B cell (primary cell): ENCODE results near the gene SLC4A8.

ENCODE experiments used
- EZH2 ChIP-seq: IDR thresholded peaks from 2 replicates; pipeline ENCODE4 v1.6.1; 2012; ENCODE audit warnings: borderline replicate concordance, low read depth, mild to moderate bottlenecking, moderate library complexity, low read length; ENCODE audit not compliant: insufficient read depth, poor library complexity, severe bottlenecking
- TF ChIP-seq, protein P1 (sequence below): fragments of 200-600 bp; IDR thresholded peaks from one replicate; pipeline ENCODE4 v1.8.0; 2022; ENCODE audit warnings: antibody characterized with exemption, mild to moderate bottlenecking

DNA sequence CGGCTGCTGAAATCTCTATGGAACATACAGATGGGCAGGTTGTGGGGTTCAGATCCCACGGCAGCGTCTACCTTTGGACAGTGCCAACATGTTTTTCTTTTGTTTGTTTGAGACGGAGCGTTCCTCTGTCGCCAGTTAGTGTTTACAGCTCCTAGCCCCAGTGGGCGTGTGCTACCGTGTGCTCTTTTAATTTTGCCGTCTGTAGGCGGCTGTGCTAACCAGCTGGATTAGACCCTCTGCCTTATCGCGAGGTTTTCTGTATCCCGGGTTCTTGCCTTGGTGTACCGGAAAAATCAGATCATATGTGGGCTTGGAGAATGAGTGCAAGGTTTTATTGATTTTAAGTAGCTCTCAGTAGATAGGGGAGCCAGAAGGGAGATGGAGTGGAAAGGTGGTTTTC, 23.6 kb upstream of the SLC4A8 start:
- TF ChIP-seq, protein P1, sequence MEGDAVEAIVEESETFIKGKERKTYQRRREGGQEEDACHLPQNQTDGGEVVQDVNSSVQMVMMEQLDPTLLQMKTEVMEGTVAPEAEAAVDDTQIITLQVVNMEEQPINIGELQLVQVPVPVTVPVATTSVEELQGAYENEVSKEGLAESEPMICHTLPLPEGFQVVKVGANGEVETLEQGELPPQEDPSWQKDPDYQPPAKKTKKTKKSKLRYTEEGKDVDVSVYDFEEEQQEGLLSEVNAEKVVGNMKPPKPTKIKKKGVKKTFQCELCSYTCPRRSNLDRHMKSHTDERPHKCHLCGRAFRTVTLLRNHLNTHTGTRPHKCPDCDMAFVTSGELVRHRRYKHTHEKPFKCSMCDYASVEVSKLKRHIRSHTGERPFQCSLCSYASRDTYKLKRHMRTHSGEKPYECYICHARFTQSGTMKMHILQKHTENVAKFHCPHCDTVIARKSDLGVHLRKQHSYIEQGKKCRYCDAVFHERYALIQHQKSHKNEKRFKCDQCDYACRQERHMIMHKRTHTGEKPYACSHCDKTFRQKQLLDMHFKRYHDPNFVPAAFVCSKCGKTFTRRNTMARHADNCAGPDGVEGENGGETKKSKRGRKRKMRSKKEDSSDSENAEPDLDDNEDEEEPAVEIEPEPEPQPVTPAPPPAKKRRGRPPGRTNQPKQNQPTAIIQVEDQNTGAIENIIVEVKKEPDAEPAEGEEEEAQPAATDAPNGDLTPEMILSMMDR: no peak
- no peak for TF ChIP-seq EZH2
